Measurements from ENCODE around the gene TIGIT. TPM values are rescaled to one million over a fixed set of nuclear protein-coding genes. Genes with fewer than 3 reads are reported as not detected.

The TIGIT gene
- total and polyA plus RNA-seq, 9 donors: 0.07 to 1.00 (median 0.28) TPM; not detected in 4

GRCh38 chr3:114338651-114339357, 45.0 kb downstream of the TIGIT start:
- 82 to 89% (median 83%) methylated on average over 19 of the region's 19 CpGs for WGBS, 3 donors
- DNase-seq: peak in 3 of 5 donors; percentile 26 to 39 (median 26)
- Histone ChIP-seq H3K9me3 (no peaks in the 10 kb centered on the region), H3K36me3 (no peaks in the 10 kb centered on the region), H3K27ac (peak overlapping the region in 1 of 2 donors; percentile 4), H3K4me3 (no peak overlapping the region), H3K27me3 (no peaks in the 10 kb centered on the region), H3K4me1 (ENCODE audit: insufficient read depth) (peaks cover 9% of the 10 kb centered on the region)
- intact Hi-C loops (cut with DNase I): no loop called here
- TF ChIP-seq EP300 (IDR thresholded peaks at IDR 0.05) (no peak), CTCF (IDR thresholded peaks at IDR 0.05) (no peak), POLR2A (IDR thresholded peaks at IDR 0.05) (no peak)

- no peak for DNase-seq
- Histone ChIP-seq H3K9me3 (no peaks in the 10 kb centered on the region), H3K4me1 (ENCODE audit: insufficient read depth) (peaks cover 4% of the 10 kb centered on the region), H3K4me3 (no peak overlapping the region), H3K27me3 (no peaks in the 10 kb centered on the region), H3K27ac (no peak overlapping the region), H3K36me3 (no peaks in the 10 kb centered on the region)
- WGBS, 3 donors: 44 to 82% (median 67%) methylated on average over 1 of the region's 1 CpG
- intact Hi-C loops (cut with DNase I): no loop called here
- TF ChIP-seq POLR2A (IDR thresholded peaks at IDR 0.05) (no peak), CTCF (IDR thresholded peaks at IDR 0.05) (no peak), EP300 (IDR thresholded peaks at IDR 0.05) (no peak)
Observed at GRCh38 chr3:114344492-114344891, 50.7 kb downstream of the TIGIT start.

- intact Hi-C loops (cut with DNase I): no loop called here
- TF ChIP-seq CTCF (IDR thresholded peaks at IDR 0.05) (no peak), POLR2A (IDR thresholded peaks at IDR 0.05) (no peak), EP300 (IDR thresholded peaks at IDR 0.05) (no peak)
- no peak for DNase-seq
- no peak overlapping the region for H3K27ac ChIP-seq
- H3K9me3 ChIP-seq: no peaks in the 10 kb centered on the region
- no peaks in the 10 kb centered on the region for H3K4me1 ChIP-seq (ENCODE audit: insufficient read depth)
- H3K4me3 ChIP-seq: no peak overlapping the region
- H3K36me3 ChIP-seq: no peaks in the 10 kb centered on the region
- H3K27me3 ChIP-seq: no peaks in the 10 kb centered on the region
- 96 to 98% (median 97%) methylated on average over 12 of the region's 12 CpGs for WGBS, 3 donors
Observed at GRCh38 chr3:114350271-114350670, 56.4 kb downstream of the TIGIT start.

- Histone ChIP-seq H3K27me3 (no peaks in the 10 kb centered on the region), H3K27ac (no peak overlapping the region), H3K9me3 (no peaks in the 10 kb centered on the region), H3K4me3 (no peak overlapping the region), H3K36me3 (no peaks in the 10 kb centered on the region), H3K4me1 (ENCODE audit: insufficient read depth) (no peaks in the 10 kb centered on the region)
- DNase-seq: no peak
- intact Hi-C loops (cut with DNase I): no loop called here
- no peak for TF ChIP-seq CTCF (IDR thresholded peaks at IDR 0.05)
- no peak for TF ChIP-seq POLR2A (IDR thresholded peaks at IDR 0.05)
- TF ChIP-seq EP300 (IDR thresholded peaks at IDR 0.05): no peak
- 96 to 98% (median 96%) methylated on average over 24 of the region's 24 CpGs for WGBS, 3 donors
Observed at GRCh38 chr3:114350690-114351089, 56.9 kb downstream of the TIGIT start.

All from ovary (tissue), 9 donors.